ENCODE data around the gene PRLR.
"Not testable (repeated sequence)": the region's sequence is repeated elsewhere in the genome, so short reads cannot be mapped to it uniquely, and the experiment has no call there.

The PRLR gene

DNA sequence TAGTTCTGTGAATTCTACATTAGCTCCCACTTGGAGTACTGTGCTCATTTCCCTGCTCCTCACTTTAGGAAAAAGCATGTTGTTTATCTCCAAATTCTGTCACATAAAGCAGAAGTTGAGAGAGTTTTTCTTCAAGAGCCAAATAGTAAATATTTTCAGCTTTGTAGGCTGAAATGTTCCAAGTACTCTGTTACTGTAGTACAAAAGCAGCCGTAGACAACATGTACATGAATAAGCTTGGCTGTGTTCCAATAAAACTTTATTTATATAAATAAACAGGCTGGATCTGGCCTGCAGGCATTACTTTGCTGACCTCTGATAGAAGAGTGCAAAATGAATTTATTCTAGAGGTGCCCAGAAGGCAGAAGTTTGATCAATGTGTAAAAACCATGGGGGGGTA lies 109.6 kb downstream of the PRLR start:
- no peak for DNase-seq

DNA sequence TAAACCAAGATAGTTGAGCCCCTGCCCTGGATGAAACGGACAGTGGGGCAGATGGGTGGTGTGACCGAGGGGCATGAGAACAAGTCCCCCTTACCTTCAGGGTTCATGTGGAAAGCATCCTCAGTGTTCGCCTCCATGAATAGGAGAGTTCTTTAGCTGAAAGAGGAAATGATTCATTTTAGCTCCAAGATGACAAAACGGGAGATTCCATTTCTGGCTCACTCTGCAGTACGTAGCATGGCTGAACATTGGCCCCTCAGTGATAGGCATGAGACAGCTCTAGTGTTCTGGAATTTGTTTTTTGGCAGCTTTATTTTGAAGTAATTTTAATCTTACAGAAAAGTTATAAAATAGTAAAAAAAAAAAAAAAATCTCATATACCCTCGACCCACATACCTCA lies 112.3 kb downstream of the PRLR start:
- no peak for DNase-seq

DNA sequence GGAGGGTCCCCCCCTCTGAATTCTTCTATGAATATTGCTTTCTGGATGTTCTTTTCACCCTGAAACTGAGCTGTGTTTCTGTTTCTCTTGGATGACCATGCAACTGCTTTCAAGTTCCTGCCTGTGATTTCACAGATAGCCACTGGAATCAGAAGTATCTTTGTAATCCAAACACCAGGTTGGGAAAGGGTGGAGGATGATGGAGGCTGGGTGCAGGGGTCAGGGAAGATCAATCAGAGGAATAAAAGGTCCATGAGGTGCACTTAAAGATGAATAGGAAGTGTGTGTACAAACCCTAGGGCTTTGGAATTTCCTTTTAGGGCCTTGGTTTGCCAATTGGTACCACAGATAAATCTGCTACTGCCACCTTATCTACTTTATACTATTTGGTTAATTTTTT lies 114.4 kb downstream of the PRLR start:
- DNase-seq = no peak

DNA sequence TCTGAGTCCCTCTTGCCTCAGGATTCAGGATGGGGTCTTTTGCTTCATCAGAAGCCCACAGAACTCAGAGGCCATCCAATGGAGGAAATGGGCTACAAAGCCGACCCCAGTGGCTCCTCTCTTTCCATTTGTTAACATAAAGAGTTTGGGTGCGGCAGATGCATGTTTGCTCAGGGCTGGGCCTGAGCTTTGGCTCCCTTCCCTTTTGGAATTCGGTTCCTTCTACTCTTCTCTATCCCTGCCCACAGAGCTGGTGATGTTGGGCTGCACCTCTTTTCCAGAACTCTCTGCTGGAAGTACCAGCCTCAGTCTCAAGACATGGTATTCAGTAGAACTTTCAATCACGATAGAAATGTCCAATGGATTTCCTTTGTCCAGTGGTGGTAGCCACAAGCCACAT lies 115.6 kb downstream of the PRLR start:
- no peak for DNase-seq

DNA sequence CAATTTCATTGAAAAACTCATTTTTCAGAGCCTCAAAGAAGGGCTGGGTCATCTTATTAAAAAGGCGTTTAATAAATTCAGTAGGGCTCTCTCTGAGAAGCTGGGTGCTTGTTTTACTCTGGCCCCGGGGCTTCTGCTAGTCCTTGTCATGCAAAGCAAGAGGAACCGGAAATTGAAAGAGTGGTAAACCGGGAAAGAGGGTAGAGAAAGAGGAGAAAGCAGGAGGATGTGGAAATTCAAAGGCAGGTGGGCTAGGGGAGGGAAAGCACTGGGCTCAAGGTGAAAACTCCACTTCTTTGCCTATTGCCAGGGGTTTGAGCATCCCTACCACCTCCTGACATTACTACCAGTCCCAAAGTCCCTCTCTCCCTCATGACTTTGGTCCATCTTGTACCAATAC lies 118.0 kb downstream of the PRLR start:
- DNase-seq = no peak

DNA sequence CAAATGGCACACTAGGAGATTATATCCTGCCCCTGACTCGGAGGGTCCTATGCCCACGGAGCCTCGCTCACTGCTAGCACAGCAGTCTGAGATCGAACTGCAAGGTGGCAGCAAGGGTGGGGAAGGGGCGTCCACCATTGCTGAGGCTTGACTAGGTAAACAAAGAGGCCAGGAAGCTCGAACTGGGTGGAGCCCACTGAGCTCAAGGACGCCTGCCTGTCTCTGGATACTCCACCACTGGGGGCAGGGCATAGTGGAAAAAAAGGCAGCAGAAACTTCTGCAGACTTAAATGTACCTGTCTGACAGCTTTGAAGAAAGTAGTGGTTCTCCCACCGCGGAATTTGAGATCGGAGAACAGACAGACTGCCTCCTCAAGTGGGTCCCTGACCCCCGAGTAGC lies 125.7 kb downstream of the PRLR start:
- not testable (repeated sequence) for DNase-seq

DNA sequence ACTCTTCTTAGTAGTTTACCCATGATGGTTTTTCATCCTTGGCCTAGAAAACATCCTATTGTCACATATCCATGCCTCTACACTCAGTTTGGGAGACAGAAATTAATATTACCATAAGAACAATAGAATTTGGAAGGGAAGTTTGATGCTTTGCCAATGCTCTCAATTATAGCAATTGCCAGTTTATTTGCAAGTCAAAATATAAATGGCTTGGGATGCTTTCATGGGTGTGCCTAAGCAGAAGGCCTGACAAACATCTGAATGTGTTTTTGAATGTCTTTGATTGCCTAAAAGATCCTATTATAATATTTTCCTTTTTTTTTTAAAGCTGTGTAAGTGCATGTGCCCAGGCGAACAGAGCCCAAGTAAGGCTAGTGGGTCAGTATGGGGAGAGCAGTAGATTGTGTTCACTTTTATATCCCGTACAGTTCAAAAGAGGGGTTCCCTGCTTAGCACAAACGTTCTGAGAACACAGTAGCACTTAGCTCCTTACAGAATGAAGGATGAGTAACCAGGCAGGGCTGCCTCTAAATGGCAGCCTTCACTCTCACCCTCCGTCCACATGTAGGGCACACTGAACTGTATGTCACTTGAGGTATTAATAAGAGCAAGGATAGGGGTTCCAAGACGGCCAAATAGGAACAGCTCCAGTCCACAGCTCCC lies 126.5 kb downstream of the PRLR start:
- DNase-seq = no peak

DNA sequence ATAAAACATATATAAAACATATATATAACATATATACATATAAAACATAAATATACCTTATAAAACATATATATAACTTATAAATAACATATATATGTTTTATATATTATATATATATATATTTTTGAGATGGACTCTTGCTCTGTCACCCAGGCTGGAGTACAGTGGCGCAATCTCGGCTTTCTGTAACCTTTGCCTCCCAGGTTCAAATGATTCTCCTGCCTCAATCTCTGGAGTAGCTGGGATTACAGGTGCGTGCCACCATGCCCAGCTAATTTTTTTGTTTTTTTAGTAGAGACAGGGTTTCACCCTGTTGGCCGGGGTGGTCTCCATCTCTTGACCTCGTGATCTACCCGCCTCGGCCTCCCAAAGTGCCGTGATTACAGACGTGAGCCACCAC lies 128.6 kb downstream of the PRLR start:
- not testable (repeated sequence) for DNase-seq

DNA sequence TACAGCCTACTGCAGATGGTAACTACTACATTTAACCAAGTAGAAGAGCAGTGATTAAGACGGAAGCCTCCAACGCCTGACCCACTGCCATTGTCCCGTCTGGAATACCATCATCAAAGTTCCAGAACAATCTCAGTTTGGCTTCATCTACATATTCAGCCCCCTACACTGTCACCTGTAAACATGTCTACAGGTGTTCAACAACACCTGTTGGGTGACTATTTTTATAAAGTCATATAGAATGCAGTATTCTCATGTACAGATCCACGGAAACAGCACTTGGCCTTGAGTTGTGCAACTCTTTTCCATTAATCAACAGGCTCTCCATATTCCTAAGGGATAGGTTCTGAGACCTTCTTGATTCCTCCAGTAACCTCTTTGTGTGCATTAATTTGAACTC lies 129.3 kb downstream of the PRLR start:
- DNase-seq = no peak

DNA sequence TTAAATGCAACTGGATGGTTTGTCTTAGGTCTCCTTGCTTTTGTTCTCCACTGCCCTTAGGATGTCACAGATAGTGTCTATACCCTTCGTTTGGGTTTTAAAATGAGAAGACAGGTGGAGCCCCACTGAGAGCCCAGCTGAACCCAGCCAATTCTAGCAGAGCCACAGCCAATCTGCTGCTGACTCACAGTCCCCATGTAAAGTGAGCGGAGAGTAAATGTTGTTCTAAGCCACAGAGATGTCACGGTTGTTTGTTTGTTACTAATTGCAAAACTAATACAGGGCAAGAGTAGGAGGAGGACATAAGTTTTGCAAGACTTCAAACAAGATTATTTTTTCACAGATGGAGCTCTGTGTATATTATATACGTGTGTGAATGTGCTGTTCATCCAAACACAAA lies 132.1 kb downstream of the PRLR start:
- DNase-seq = no peak

DNA sequence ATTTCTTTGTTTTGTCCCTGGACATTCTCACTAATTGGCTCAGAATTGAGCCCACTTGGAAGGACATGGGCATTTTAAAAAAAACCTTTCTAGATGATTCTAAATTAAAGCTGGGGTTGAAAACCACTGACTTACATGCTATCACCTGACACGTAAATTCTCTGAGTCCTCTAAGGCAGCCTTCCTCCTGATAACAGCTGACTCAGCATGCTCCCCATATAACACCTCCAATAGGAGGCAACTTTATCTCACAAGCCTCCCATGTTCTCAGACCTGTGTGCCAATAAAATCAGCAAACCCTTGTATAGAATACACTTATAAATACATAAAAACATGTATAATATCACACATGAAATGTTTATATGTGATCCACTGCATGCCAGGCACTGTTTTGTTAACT lies 133.4 kb downstream of the PRLR start:
- no peak for DNase-seq

DNA sequence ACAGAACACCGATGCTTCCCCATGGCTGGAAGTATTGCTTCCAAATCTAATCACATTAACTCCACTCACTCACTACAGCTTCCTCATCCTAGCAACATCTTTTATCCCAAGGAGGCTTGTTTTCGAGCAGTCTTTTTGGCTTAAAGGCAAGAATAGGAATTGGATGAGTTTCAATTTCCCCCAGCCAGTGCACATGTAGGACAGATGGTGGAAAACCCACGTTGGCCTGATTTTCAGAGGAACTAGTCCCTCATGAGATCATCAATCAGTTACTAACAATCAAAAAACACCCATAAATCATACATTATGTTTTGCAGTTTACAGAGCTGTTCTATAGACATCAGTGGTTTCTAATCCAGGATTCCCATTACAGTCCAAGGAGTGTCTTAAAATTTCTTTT lies 134.1 kb downstream of the PRLR start:
- DNase-seq = no peak

DNA sequence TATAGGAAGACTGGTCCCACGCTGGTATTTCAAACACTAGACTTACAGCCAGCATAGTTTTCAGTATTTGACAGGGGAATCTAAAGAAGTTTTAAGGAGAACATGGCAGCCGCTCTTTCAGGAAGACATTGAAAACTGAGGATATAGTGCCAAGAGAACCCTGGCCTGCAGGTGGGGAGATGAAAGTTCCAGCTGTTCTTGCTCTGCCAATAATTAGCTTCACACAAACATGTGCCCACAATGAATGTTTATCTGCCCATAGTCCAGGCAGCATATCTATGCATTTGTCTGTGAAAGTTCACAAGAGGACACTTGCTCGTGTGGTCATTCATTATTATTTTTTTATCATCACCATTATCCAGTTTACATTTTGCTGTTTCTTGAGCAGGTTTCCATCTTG lies 134.9 kb downstream of the PRLR start:
- DNase-seq = no peak

DNA sequence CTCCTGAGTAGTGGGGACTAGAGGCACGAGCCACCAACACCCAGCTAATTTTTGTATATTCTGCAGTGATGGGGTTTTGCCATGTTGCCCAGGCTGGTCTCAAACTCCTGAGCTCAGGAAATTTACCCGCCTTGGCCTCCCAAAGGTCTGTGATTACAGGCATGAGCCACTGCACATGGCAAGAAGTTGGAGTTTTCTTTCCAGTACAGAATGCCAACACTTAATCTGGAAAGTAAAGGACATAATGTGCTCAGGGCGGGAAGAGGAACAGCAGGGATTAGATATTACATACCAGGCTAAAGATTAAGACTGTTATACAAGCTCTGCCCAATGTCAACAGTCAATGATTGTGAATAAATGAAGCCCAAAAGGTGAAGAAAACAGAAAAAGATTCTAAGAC lies 135.3 kb downstream of the PRLR start:
- no peak for DNase-seq

DNA sequence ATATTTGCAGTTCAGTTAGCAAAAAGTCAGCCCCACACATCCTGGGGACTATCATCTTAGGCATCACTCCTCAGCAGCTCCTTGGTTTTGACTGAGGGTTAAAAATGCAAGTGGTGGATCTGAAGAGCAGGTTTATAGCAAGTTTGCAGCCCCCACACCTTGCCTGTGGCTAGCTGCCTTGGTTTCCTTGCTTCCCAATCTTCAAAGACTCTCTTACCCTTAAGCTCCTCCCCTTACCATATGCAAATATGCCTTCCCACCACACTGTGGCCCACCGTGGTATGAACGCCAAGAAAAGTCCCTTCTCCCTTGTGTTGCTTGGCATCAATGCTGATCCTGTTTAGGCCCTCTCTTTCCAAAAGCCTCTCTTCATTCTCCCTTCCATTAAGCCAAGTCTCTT lies 137.6 kb downstream of the PRLR start:
- DNase-seq = no peak

DNA sequence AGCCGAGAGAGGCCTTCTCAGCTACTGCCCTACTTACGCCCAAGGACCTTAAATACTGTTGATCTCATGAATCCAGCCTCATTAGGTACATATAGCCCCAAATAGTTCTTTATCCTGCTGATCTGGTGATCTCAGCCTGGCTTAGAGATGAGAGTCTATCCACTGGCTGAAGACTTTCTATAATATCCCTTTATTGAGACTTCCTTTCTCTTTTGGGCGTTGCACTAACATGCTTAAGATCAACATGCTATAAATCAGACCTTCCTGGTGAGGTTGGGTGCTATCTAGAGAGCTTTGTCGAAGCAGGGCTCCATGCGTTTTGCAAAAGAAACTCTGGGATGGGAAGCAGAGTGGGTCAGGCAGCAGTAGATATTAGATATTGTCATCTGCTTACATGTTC lies 138.6 kb downstream of the PRLR start:
- DNase-seq = no peak

DNA sequence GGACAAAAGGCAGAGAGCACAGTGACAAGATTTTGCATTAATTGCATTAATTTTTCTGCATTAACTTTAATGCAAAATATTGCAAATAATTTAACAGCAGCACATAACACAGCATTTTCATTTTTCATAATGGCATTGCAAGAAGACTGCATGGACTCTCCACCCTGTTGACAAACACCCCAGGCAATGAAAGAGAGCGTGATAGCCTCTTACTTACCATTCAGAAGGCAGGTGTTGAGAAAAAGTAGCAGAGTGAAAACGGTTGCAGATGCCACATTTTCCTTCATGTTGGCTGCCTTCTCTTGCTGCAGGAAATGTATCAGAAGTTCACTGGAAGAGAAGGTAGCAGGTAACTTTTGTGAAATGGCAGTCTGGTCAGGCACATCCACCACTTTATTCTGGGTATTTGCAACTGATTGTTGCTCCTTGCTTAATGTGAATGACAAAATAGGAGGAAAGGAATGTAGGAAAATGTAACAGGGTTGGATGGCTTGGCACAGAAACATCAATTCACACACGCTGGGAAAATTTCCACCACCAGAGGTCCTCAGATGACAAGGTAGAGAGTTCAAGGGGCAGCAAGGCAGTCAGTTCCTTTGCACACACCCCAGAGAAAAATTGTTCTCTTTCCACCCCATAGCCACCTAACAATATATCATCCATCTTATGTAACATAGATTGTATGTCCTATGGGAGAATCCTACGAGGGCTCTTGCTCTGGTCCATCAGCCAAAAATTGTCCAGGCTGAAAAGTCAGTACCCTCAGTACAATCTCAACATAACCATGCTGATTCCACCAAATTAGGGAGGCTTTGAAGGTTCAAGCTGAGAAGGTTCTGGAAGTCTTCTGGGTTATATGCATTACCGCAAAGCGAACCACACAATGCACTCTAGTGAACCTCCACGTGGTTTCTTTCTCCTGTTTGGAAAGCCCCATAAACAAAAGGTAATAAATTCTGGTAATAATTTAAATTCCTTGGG lies 140.7 kb downstream of the PRLR start:
- peak; percentile 62 for DNase-seq

DNA sequence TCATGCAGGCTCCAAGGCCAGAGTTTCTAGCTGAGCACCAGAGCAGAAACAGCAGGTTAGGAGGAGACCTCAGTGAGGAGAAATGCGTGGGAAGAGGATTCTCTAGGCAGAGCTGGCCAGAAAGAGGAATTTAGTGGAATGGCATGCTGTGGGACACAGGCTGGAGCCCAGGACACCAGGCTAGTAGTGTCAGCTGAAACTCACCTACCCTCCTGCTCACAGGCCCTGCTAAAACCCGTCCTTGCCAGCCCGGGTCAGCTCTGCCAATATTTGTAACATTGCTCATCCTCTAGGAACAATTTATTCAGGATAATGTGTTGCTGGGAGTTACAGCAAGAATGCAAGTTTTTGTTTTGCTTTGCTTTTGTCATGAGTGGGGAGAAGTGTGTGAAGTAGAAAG lies 142.3 kb downstream of the PRLR start:
- no peak for DNase-seq

DNA sequence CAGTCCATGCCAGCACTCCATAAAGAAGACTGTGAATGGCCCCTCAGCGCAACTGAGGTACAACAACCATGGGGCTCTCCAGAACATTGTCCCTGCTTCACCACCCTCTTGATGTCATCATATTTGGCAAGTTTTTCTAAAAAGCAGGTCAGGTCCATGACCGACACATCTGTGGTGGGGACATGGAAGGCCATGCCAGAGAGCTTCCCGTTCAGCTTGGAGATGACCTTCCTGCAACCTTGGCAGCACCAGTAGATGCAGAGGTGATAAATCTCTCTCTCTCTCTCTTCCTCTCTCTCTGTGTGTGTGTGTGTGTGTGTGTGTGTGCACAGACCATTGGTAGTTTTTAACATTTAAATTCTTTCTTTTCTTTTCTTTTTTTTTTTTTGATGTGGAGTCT lies 147.1 kb downstream of the PRLR start:
- DNase-seq = no peak

DNA sequence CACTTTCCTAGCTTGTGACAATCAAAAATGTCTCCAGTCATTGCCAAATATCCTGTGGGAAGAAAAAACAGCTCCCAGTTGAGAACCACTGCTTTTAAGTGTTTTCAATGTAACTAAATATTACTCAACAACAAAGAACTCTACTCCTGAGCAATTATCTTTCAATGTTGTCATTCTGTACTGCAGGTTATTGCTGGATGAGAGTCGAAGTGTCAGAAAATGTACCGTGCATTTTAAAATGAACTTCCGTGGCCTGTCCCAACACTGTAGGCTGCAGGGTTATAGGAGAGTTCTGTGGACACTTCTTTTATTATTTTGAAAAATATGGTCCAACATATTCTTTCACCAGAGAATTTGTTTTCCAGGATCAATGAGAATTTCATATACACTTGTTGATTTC lies 147.8 kb downstream of the PRLR start:
- no peak for DNase-seq

DNA sequence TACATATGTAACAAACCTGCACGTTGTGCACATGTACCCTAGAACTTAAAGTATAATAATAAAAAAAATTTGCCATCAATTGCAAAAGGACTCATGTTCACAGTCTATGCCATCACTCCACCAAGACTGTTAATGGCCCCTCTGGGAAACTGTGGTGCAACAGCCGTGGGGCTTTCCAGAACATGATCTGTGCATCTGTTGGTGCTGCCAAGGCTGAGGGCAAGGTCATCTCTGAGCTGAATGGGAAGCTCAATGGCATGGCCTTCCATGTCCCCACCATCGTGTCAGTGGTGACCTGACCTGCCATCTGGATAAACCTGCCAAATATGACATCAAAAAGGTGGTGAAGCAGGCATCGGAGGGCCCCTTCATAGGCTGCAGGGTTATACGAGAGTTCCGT lies 149.2 kb downstream of the PRLR start:
- DNase-seq = no peak

DNA sequence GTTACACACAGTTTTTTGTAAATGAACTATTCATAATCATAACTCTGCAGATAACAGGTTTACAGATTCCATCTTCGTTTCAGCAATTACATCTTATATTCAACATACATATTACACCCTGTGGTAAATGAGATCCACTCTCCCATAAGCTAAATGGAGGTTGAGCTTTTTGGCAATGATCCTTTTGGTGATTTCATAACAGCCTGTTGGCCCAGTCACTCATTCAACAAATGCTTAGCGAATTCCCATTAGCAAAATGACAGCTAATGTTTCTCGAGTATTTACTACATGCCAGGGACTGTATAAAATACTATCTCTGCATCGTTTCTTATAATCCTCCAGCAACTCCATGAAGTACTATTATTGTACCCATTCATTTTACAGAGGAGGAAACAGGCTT lies 157.1 kb downstream of the PRLR start:
- no peak for DNase-seq

DNA sequence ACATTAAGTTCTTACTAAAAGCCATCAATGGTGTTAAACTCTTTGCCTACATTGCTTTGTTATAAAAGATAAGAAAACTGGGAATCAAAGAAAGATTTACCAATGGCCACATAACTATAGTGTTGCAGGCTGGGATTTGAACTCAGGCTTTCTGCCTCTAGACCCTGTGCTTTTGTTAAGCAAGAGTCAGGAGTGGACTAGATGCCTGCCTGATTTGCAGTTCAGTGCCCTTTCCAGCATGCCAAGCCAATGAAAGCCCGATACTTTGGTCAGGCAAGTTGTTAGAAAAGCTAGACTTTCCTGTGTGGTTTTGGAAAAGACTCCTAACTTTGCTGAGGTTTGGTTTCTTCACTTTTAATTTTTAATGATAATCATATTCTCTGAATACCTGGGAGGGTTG lies 161.1 kb downstream of the PRLR start:
- no peak for DNase-seq

DNA sequence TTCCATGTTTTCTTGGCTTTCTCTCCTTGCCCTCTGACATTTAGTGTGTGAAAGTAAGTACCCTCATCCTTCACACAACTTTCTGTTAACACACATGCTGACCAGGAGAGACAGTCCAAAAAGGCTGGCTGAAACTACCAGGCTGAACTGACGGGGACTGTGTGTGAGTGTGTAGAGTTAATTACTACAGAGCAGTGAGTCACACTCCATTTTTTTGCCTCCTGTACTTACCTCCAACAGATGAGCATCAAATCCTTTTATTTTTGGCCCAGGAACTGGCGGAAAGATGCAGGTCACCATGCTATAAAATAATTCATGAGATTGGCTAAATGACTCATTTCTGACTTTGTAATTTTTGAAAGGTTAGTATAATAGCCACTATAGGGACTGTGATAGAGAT lies 162.3 kb downstream of the PRLR start:
- DNase-seq = no peak
